HepG2 (cell line): ENCODE data around the gene KIF3C. TPM values are rescaled to one million over a fixed set of nuclear protein-coding genes. Genes with fewer than 3 reads are reported as not detected.

Experiments used
- ATF5 ChIP-seq: sonication (generic); formaldehyde crosslinking; IDR thresholded peaks from 2 replicates; pipeline ENCODE4 v1.4.0; 2020; ENCODE audit warnings: mild to moderate bottlenecking, low read depth, missing genetic modification reagents
- BORCS8-MEF2B ChIP-seq: sonication (generic); formaldehyde crosslinking; IDR thresholded peaks from 2 replicates; pipeline ENCODE4 v1.8.0; 2022; ENCODE audit warnings: mild to moderate bottlenecking, missing genetic modification reagents
- CREBL2 ChIP-seq: sonication (generic); formaldehyde crosslinking; IDR thresholded peaks from 2 replicates; pipeline ENCODE4 v1.8.1; 2023; ENCODE audit warnings: missing genetic modification reagents, mild to moderate bottlenecking, borderline replicate concordance
- GLMP ChIP-seq: sonication (generic); formaldehyde crosslinking; IDR thresholded peaks from 2 replicates; pipeline ENCODE4 v1.9.0; 2021; ENCODE audit warnings: missing genetic modification reagents, mild to moderate bottlenecking, borderline replicate concordance
- MTF1 ChIP-seq: sonication (generic); formaldehyde crosslinking; IDR thresholded peaks from 2 replicates; pipeline ENCODE4 v1.5.0; 2020; ENCODE audit warnings: missing genetic modification reagents
- MXD3 ChIP-seq: IDR thresholded peaks from 2 replicates; pipeline ENCODE4 v1.6.1; 2016; ENCODE audit warnings: mild to moderate bottlenecking, missing biosample characterization, missing genetic modification reagents
- NRL ChIP-seq: sonication (generic); formaldehyde crosslinking; IDR thresholded peaks from 2 replicates; pipeline ENCODE4 v1.5.0; 2020; ENCODE audit warnings: missing genetic modification reagents, mild to moderate bottlenecking, moderate library complexity, borderline replicate concordance
- TFE3 ChIP-seq: IDR thresholded peaks from 2 replicates; pipeline ENCODE4 v1.6.1; 2016
- ZHX1 ChIP-seq: sonication (generic); formaldehyde crosslinking; IDR thresholded peaks from 2 replicates; pipeline ENCODE4 v1.8.1; 2022; ENCODE audit warnings: low read depth, mild to moderate bottlenecking, missing genetic modification reagents
- ZNF253 ChIP-seq: sonication (generic); formaldehyde crosslinking; IDR thresholded peaks from 2 replicates; pipeline ENCODE4 v1.8.0; 2022; ENCODE audit warnings: mild to moderate bottlenecking, missing genetic modification reagents, borderline replicate concordance
- ZNF275 ChIP-seq: sonication (generic); formaldehyde crosslinking; IDR thresholded peaks from 2 replicates; pipeline ENCODE4 v1.8.0; 2022; ENCODE audit warnings: missing genetic modification reagents, mild to moderate bottlenecking, inconsistent platforms, borderline replicate concordance
- ZNF512B ChIP-seq: sonication (generic); formaldehyde crosslinking; IDR thresholded peaks from 2 replicates; pipeline ENCODE4 v1.5.1; 2020; ENCODE audit warnings: missing genetic modification reagents, mild to moderate bottlenecking, borderline replicate concordance
- polyA plus RNA-seq, 8 experiments: library from polyadenylated mRNA; depleted of rRNA in 3 of 8; stranded (reverse) in 7 of 8; unstranded in 1 of 8; fragments of >200 nt; fragmentation: Illumina TruSeq in 4 of 8; extraction: Trizol in 4 of 8; gene quantifications; 2 replicates each; pipeline versions ENCODE4 v1.2.1 to v1.2.3, GENCODE V29; 2011 to 2016; ENCODE audit warnings: low read depth in 4 of 8, missing spikeins in 1 of 8, mixed read lengths in 1 of 8; ENCODE audit not compliant: insufficient read depth in 1 of 8
- total RNA-seq, 5 experiments: library from RNA; depleted of rRNA; stranded (reverse); fragments of >200 nt; fragmentation: Illumina TruSeq; extraction: Trizol; gene quantifications; 2 replicates each; pipeline ENCODE4 v1.2.3, GENCODE V29; 2016; ENCODE audit warnings: low read depth in 1 of 5

Gene KIF3C
- total and polyA plus RNA-seq, 2 of the 13 experiments (the other 11 are each of a cell fraction or from before 2014, with no cell fraction given): 3.6 to 4.9 TPM

GRCh38 chr2:25877431-25878360 lies 104.6 kb downstream of the KIF3C start (continued):
- TF ChIP-seq ZNF512B (CRISPR knock-in tag) (no peak), GLMP (CRISPR knock-in tag) (no peak), CREBL2 (CRISPR knock-in tag) (no peak; the same call in 1 of the 2 replicates), ATF5 (no peak), MTF1 (no peak), ZNF253 (CRISPR knock-in tag) (peak; percentile 94), BORCS8-MEF2B (CRISPR knock-in tag) (no peak; the same call in 1 of the 2 replicates), ZNF275 (CRISPR knock-in tag) (peak; percentile 26; the same call in 1 of the 2 replicates), NRL (peak; percentile 95), MXD3 (no peak), TFE3 (peak; percentile 82), ZHX1 (CRISPR knock-in tag) (peak; percentile 43; the same call in 1 of the 2 replicates)
